K562 treated with DMSO at 1 percent for 12 hours (cell line): ENCODE data around the gene HLA-DRB1. TPM values are rescaled to one million over a fixed set of nuclear protein-coding genes. Genes with fewer than 3 reads are reported as not detected.

ENCODE experiments used
- total RNA-seq: library from RNA; unstranded; fragments of 300-600 nt; gene quantifications from 2 replicates; pipeline ENCODE4 v1.2.3, GENCODE V29; 2022; ENCODE audit not compliant: insufficient read depth

Gene HLA-DRB1
- not detected in 2 replicates for total RNA-seq

GRCh38 chr6:32589596-32590449, at the start of gene HLA-DRB1:
Gene HLA-DRB1, minus strand, starts transcription at chr6:32589848. Its CDS starts 106 bp downstream, at chr6:32589742.

GRCh38 chr6:32637219-32637880, 47.7 kb upstream of the HLA-DRB1 start, which contains the start of gene HLA-DQA1:
Gene HLA-DQA1, plus strand, starts transcription at chr6:32637406. Its CDS starts 53 bp downstream, at chr6:32637459.

GRCh38 chr6:32529697-32530430, 59.8 kb downstream of the HLA-DRB1 start, which contains the start of gene HLA-DRB5:
Gene HLA-DRB5, minus strand, starts transcription at chr6:32530287. Its CDS starts 63 bp downstream, at chr6:32530224.

Other genes starting within 250 kb of the HLA-DRB1 start
- gene TSBP1, start 217.9 kb downstream of the HLA-DRB1 start, total RNA-seq: not detected in 2 replicates
- gene BTNL2, start 182.7 kb downstream of the HLA-DRB1 start, total RNA-seq: not detected in 2 replicates
- not detected in 2 replicates for gene HLA-DRA, start 150.0 kb downstream of the HLA-DRB1 start, total RNA-seq
- not detected in 2 replicates for gene HLA-DRB5, start 59.6 kb downstream of the HLA-DRB1 start, total RNA-seq
- not detected in 2 replicates for gene HLA-DQA1, start 47.6 kb upstream of the HLA-DRB1 start, total RNA-seq
- gene HLA-DQB1, start 76.8 kb upstream of the HLA-DRB1 start, total RNA-seq: not detected in 2 replicates
- not detected in 2 replicates for gene HLA-DQA2, start 151.5 kb upstream of the HLA-DRB1 start, total RNA-seq
- gene HLA-DQB2, start 173.7 kb upstream of the HLA-DRB1 start, total RNA-seq: not detected in 2 replicates
- 0.86 and 2.0 TPM in 2 replicates for gene HLA-DOB, start 227.2 kb upstream of the HLA-DRB1 start, total RNA-seq
- gene TAP2, start 248.9 kb upstream of the HLA-DRB1 start, total RNA-seq: 23.1 and 30.2 TPM in 2 replicates